GM21367 (cell line): Measurements from ENCODE around the gene ATP6V0C.

ENCODE experiments used
- ATAC-seq: cut with Tn5 transposase; IDR thresholded peaks from one replicate; pipeline ENCODE4 v1.9.1; 2021; ENCODE audit not compliant: unreplicated experiment

Gene ATP6V0C

GRCh38 chr16:2513405-2514332 lies at the start of gene ATP6V0C:
Gene ATP6V0C, plus strand, starts transcription at chr16:2513952. Its CDS starts 152 bp downstream, at chr16:2514104.
- peak; percentile 57 for ATAC-seq

DNA sequence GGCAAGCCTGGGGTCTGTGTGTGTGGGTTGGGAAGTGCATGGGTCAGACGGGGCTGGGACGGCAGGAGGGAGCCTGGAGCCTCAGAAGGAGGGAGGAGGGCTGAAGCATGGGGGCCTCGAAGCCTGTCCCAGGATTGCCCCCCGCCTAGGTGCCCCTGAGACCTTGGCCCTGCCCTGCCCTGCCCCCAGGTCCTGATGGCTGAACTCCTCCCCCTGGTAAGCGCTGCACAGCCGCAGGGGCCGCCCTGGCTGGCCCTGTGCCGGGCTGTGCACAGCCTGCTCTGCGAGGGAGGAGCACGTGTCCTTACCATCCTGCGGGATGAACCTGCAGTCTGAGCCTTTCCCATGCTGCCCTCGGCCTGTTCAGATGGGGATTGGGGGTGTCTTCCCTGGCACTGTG lies 49.4 kb upstream of the ATP6V0C start:
- ATAC-seq = no peak

- no peak for ATAC-seq
Measured at GRCh38 chr16:2465653-2466415, 47.9 kb upstream of the ATP6V0C start.

- no peak for ATAC-seq
Measured at GRCh38 chr16:2466667-2467527, 46.9 kb upstream of the ATP6V0C start.

GRCh38 chr16:2467528-2468232 lies 46.1 kb upstream of the ATP6V0C start:
- no peak for ATAC-seq

DNA sequence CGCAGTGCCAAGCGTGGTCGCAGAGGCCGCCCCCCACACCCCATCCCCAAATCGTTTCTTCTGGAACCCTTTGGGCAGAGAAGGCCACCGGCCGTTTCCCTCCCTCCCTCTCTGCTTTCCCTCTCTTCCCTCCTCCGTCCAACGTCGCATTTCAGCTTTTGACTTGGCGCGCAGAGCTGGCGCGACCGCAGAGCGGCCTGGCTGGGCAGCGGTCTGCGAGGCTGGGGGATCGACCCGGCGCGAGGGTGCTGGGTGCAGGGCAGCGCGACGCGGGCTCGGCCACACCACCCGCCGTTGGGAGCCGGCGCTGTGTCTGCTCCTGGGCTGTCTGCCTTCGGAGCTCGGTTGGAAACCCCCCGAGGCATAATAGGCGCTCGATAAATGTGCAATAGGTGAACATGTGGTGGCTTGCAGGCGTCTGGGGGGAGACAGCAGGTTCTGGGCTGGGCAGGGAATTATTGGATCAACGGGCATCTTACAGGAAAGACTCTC lies 45.5 kb upstream of the ATP6V0C start:
- ATAC-seq = no peak

- no peak for ATAC-seq
Measured at GRCh38 chr16:2468725-2469398, 44.9 kb upstream of the ATP6V0C start.

DNA sequence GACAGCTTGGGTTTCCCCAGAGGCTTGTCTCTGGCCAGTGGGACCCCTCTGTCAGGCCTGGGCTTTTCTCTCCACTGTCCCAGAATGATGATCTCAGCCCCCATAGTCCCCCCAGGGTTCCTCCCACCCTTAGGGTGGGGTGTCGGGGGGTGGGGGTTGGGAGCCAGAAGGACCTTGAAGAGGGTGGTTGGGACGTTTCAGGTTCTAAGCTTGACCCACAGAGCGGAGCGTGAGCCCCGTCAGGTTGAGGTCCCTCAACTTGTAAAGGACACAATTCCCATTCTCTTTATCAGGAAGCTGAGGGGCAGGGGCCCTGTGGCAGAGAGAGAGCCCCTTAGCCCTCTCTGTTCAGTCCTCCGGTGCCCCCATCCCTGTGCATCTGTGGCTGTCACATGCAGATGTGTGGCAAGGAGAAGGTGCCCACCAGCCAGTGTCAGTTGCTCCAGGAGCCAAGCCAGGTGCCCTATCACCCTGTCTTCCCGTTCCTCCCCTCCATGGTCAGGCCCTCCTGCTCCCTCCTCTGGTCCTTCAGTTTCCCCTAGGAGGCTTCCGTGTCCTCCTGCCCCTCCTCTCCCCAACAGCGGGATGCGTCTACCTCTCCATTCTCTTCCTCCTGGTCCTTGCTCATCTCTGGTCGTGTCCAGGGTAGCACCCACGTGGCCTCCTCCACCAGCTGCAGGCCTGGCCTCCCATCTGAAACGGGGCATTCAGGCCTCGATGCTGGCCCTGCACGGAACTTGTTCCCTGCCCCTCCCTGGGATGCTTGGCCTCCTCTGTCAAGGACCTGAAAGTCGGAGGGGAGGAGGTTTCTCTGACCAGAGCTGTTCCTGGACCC lies 44.1 kb upstream of the ATP6V0C start:
- ATAC-seq = no peak

- ATAC-seq = no peak
Measured at GRCh38 chr16:2470234-2470601, 43.5 kb upstream of the ATP6V0C start.

DNA sequence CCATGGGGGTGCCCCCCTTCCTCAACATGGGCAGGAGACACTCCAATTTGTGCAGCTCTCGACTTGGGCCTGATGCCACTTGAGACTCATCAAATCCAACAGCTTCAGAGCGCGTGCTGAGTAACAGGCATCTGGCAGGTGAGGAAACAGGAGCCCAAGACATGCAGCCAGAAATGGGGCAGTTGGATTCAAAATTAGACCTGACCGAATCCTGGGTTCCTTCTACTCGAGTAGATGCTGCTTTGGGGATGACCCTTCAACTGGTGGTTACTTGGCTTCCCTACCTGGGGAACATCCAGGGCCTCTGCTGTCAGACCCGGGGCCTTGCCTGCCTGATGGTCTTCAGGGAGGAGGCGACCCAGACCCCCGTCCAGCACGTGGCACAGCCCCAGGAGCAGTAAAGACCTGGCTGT lies 43.1 kb upstream of the ATP6V0C start:
- ATAC-seq = no peak

DNA sequence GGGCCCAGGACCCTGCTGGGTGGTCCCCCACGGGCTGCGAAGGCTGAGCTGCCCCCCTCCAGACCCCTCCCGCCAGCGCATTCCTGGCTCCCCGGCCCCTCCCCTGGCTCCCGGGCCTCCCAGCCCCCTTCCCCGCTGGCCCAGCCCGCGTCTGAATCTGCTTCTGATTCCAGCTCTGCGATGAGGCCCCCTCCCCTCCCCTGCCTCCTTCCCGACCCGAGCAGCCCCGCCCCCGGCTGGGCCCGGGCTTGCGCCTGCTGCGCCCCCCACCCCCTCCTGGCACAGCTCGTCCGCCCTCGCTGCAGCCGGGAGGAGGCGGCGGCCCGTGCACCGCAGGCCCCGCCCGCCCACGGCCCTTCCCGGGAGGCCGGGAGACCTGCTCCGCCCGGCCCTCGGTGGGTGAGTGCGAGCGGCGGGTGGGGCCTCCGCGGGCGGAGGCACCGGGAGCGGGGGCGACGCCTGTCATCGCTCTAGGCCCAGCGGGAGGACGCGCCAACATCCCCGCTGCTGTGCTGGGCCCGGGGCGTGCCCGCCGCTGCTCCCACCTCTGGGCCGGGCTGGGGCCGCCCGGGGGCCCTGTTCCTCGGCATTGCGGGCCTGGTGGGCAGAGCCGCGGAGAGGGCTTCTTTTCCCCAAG lies 42.6 kb upstream of the ATP6V0C start, which contains the start of gene NTN3:
Gene NTN3 (plus strand): TSS at position 282 of the 637 bp plus-strand sequence. CDS start 405 bp downstream, outside the sequence.
- no peak for ATAC-seq

- no peak for ATAC-seq
Measured at GRCh38 chr16:2471653-2472487, 41.9 kb upstream of the ATP6V0C start.

GRCh38 chr16:2472488-2472864 lies 41.3 kb upstream of the ATP6V0C start:
- no peak for ATAC-seq

DNA sequence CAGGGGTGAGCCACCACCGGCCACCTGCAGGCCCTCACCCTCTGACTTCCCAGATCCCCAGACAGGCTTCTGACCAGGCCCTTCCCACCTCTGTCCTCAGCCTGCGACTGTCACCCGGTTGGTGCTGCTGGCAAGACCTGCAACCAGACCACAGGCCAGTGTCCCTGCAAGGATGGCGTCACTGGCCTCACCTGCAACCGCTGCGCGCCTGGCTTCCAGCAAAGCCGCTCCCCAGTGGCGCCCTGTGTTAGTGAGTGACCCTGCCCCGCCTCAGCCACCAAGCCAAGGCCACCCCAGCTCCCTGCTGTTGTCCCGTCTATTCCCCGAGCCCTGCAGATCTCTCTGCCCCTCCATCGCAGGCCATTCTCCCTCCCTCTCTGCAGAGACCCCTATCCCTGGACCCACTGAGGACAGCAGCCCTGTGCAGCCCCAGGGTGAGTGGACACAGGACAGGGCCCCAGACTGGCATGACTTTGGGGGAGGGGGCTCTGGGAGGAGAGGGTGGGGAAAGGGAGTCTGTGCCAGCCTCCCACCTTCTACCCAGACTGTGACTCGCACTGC lies 40.8 kb upstream of the ATP6V0C start:
- ATAC-seq = no peak

DNA sequence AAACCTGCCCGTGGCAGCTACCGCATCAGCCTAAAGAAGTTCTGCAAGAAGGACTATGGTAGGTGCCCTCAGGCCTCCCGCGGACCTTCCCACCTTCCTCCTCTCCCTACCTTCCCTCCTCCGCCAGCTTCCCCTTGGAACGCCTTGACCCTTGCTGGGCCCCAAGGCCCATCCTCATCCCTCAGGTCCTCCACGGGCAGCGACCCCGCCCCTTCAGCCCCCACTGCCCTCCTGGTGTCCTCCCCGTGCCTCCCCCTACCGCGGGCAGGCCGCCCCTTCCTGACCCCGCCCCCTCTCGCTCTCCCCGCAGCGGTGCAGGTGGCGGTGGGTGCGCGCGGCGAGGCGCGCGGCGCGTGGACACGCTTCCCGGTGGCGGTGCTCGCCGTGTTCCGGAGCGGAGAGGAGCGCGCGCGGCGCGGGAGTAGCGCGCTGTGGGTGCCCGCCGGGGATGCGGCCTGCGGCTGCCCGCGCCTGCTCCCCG lies 40.3 kb upstream of the ATP6V0C start:
- ATAC-seq = no peak

DNA sequence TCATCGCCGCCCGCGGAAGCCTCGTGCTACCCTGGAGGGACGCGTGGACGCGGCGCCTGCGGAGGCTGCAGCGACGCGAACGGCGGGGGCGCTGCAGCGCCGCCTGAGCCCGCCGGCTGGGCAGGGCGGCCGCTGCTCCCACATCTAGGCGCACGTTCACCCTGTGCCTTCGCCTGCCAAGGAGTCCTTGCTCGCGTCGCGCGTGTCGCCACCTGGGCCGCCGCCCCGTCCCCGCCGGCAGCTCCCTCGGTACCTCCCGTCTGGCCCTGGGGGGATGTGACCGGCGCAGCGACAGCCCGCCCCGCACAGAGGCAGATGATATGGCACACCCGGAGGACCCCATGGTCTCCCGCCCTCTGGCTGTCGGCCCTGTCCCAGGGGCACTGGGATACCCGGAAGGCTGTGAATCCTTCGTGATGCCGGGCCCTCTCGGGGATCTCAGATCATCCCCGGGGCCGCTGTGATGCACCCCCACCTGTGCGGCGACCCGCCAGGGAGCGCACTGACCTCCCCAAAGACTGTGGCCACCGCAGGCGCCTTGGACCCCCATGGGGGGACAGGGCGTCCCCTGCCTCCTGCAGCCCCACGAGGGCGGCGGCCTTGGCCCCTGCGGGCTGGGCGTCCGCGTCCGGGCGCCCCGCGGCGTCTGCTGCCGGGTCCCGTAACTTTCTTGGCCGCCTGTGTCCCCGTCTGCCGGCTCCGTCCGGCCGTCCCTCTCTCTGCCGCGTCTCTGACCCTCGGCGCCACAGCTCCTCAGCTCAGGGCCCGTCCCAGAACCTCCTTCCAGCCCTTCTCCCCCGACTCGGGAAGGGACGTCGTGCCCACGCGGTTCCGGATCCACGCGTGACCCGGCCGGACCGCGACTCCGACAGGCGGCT lies 39.5 kb upstream of the ATP6V0C start:
- ATAC-seq = no peak
